B cell (primary cell): ENCODE results near the gene BANP.
"Not testable (repeated sequence)": the region's sequence is repeated elsewhere in the genome, so short reads cannot be mapped to it uniquely, and the experiment has no call there.

Experiments used
- CTCF ChIP-seq: fragments of 200-600 bp; IDR thresholded peaks from one replicate; pipeline ENCODE4 v1.8.0; 2022; ENCODE audit warnings: antibody characterized with exemption, mild to moderate bottlenecking
- EZH2 ChIP-seq: IDR thresholded peaks from 2 replicates; pipeline ENCODE4 v1.6.1; 2012; ENCODE audit warnings: borderline replicate concordance, low read depth, mild to moderate bottlenecking, moderate library complexity, low read length; ENCODE audit not compliant: insufficient read depth, poor library complexity, severe bottlenecking

- not testable (repeated sequence) for TF ChIP-seq CTCF, EZH2
These were observed 77.1 kb downstream of the BANP start for GRCh38 chr16:88028177-88028930.
